A673 (cell line): ENCODE data around the gene GALNT14.

ENCODE experiments used
- EZH2 ChIP-seq: fragments of 200-600 bp; sonication (generic); IDR thresholded peaks from 2 replicates; pipeline ENCODE4 v1.6.1; 2017; ENCODE audit warnings: borderline replicate concordance, low read depth, mild to moderate bottlenecking, mixed read lengths, antibody characterized with exemption, low read length; ENCODE audit not compliant: poor library complexity, severe bottlenecking
- TF ChIP-seq, protein P1 (sequence below): fragments of 300-800, 200-600 bp; sonication (generic); conservative IDR thresholded peaks from 2 replicates; pipeline ENCODE4 v1.5.1; 2017; ENCODE audit warnings: low read depth, mild to moderate bottlenecking, antibody characterized with exemption, low read length, moderate library complexity, mixed read lengths

DNA sequence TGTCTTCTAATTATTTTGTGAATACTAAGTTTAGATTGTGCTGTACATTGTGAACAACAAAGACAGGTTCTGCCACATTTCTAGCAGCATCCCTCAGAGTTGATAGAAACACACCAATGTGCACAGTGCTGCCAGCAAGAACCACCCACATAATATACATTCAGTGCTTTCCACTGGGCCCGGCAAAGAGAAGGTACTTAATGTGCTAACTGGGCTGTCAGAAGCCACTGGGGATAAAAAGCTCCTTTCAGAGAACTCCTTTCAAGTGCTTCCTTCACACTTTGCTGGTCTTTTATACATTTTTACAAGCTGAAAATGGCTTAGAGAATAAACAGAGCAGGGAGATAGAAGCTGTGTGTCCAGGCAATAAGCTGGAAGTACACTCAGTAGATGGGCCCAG is 273.0 kb downstream of the GALNT14 start:
- TF ChIP-seq, protein P1, sequence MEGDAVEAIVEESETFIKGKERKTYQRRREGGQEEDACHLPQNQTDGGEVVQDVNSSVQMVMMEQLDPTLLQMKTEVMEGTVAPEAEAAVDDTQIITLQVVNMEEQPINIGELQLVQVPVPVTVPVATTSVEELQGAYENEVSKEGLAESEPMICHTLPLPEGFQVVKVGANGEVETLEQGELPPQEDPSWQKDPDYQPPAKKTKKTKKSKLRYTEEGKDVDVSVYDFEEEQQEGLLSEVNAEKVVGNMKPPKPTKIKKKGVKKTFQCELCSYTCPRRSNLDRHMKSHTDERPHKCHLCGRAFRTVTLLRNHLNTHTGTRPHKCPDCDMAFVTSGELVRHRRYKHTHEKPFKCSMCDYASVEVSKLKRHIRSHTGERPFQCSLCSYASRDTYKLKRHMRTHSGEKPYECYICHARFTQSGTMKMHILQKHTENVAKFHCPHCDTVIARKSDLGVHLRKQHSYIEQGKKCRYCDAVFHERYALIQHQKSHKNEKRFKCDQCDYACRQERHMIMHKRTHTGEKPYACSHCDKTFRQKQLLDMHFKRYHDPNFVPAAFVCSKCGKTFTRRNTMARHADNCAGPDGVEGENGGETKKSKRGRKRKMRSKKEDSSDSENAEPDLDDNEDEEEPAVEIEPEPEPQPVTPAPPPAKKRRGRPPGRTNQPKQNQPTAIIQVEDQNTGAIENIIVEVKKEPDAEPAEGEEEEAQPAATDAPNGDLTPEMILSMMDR, result no peak
- TF ChIP-seq EZH2, result no peak
